GM21381 (cell line): Measurements from ENCODE around the gene RNASE7.

Experiments used
- ATAC-seq: cut with Tn5 transposase; IDR thresholded peaks from one replicate; pipeline ENCODE4 v1.9.1; 2021; ENCODE audit warnings: mild to moderate bottlenecking, moderate library complexity; ENCODE audit not compliant: unreplicated experiment

RNASE7 gene

GRCh38 chr14:21084998-21085853, 43.1 kb downstream of the RNASE7 start:
- no peak for ATAC-seq

DNA sequence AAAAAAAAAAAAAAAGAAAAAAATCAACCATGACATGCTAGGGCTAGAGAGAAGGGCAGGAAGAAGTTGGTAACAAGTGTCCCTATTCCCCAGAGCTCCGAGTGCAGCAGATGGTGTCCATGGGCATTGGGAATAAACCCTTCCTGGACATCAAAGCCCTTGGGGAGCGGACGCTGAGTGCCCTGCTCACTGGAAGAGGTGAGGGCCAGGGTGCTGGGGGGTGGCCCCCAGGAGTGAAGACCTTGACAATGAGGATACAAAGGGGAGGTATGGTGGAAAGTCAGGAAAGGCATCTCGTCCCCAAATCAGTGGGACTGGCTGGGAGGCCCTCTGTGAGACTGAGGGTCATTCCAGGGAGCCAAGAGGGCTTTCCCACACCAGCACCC, 44.7 kb downstream of the RNASE7 start:
- ATAC-seq: no peak

DNA sequence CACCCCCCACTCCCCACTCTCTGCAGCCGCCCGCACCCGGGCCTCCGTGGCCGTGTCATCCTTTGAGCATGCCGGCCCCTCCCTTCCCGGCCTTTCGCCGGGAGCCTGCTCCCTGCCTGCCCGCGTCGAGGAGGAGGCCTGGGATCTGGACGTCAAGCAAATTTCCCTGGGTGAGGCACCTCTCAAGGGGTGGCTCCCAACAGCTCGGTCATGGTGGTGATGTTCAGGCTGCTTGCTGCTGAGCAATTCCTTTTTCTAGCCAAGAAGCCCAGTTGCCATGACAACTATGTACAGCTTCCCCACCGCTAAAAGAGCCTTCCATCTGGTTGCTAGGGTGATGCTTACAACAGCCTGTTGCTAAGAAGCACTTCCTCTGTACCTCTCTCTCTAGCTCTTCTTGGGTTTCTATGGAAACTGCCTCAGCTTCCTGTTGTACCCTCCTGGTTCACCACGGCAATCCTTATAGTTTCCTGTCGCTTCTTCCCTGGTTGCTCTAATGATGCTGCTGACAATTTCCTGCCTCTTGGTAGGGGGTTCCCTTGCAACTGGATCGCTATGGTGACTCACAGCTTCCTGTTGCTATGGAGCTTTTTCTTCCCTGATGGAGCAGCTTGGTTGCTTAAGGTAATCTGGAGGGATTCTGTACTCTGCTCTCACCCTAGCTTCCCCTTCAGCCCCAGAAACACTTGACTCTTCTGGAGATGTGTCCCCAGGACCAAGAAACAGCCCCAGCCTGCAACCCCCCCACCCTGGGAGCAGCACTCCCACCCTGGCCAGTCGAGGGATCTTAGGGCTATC, 45.3 kb downstream of the RNASE7 start:
- ATAC-seq: no peak

DNA sequence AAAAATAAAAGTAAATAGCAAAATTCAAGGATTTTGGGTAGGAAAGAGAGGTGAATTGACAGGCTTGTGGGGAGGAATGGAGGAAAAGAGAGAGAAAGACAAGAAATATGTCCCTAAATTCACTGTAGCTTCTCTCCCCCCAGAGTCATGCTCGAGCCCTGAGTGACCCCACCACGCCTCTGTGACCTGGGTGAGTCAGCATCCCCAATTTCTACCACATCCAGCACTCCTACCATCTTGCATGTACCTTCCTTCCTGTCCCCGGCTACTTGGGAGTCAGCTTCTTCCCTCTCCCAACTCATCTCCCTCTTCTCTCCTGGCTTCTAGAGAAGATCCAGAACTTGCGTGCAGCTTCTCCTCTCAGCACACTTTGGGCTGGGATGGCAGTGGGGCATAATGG, 46.5 kb downstream of the RNASE7 start:
- no peak for ATAC-seq

DNA sequence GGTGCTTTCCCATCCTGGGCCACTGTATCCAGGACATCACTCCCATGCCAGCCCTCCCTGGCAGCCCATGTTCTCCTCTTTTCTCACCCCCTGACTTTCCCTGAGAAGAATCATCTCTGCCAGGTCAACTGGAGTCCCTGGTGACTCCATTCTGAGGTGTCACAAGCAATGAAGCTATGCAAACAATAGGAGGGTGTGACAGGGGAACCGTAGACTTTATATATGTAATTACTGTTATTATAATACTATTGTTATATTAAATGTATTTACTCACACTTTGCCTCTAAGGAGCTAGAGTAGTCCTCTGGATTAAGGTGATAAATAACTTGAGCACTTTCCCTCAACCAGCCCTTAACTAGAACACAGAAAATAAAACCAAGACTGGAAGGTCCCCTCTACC, 47.1 kb downstream of the RNASE7 start:
- no peak for ATAC-seq

DNA sequence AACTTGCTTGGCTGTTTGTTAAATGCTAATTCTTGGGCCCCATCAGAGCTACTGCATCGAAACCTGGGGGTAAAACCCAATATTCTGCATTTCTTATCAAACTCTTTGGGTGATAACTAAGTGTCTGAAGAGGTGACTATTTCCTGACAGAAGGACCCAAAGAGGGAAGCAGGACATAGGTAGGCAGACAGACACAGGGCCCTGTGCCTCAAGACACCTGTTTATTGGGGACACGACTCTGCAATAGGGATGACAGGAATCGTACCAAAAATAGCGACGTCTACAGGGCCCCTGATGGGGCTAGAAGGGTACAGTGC, 47.7 kb downstream of the RNASE7 start:
- ATAC-seq: no peak

DNA sequence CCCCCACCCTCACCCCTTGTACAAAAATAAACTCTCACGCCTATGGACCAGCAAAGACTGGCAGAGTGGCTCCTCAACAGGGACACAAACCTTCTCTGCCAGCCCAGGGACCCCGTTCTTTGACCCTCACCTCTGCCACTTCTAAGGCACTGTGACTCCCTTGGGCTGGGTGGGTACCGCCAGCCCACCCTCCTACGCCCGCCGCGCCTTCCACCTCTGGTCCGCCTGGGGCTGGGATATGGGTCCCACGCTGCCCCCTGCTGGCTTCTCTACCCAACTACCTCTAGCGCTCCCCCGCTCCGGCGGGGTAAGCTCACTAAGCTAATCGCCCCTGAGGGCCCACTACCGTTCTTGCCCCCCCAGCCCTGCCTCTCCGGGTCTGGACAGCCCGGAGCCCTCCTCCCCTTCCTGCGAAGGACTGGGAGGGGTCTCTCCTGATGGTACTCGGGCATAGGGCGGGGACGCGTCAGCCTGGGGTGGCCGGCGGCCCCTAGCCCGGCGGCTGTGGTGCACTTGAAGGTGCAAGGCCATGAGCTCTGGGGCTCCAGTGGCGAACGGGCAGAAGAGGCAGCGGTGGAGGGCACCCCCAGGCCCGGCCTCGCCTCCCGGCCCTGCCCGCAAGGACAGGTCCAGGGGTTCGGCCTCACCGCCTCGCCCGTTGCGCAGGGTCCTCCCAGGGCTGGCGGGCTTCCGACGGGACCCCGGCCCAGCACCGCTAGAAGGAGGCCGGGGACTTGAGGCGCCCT, 48.2 kb downstream of the RNASE7 start:
- ATAC-seq: no peak

GRCh38 chr14:21090940-21091663, 48.9 kb downstream of the RNASE7 start:
- ATAC-seq: no peak

DNA sequence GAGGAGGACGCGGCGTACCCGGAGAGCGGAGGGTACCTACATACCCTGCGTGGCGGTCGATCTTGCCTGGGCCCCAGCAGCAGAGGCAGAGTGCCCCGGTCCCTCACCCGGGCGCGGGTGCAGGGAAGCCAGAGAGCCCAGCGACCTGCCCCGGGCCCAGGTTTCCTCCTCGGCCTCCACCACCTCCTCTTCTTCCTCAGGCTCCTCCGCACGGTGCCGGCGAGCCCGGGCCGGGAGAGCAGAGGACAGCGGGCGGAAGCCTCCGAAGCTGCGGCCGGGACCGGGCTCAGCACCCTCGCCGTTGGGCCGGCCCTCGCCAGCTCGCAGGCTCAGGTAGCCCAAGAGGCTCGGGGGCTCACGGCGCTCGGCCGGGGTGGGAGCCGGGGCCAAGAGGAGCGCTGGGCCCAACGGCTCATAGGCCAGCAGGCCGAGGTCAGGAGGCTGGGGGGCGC, 49.7 kb downstream of the RNASE7 start:
- no peak for ATAC-seq

- peak; percentile 81 for ATAC-seq
Measured at GRCh38 chr14:21092273-21093011, 50.3 kb downstream of the RNASE7 start.

DNA sequence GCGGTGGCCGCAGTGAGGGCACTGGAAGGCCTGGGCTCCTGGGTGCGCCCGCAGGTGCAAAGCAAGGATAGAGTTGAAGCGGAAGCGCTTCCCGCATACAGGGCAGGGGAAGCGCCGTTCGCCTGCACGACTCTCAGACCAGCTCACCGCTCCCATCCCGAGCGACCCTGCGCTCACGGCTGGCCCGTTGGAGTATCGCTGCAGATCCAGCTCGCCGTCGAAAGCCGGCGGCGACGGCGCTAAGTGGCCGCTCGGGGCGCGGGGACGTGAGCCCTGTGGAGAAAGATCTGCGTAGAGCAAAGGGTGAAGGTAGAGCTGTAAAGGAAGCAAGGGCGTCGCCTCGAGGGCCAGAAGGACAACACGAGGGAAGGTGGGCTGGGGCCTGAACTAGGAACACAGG, 50.9 kb downstream of the RNASE7 start:
- ATAC-seq: no peak
